AG08395 (cell line): ENCODE measurements around the gene RSPO3.
A peak's percentile ranks its signal among the peaks of the same experiment; 100 is the strongest.
"Not testable (repeated sequence)": the region's sequence is repeated elsewhere in the genome, so short reads cannot be mapped to it uniquely, and the experiment has no call there.

Source experiments
- DNase-seq: peaks from one replicate; pipeline ENCODE4 v3.0.0; 2012; ENCODE audit warnings: mixed read lengths, low spot score

RSPO3 gene

DNA sequence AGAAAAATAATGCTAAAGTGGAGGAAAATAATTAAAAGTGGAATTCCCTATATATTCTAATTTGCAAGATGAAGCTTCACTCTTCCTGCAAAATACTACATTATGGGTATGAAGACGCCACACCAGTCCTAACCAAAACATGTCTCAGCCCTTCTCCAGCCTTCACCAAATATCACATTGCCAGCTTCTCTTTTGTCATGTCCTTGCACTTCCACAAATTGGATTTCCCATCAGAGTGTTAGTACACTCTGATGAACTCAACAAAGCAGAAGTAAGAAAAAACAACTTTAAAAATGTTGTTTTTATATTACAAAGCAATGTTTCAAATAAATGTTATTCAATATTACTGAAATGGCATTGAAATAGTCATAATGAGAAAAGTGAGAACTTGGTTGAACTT is 85.8 kb downstream of the RSPO3 start:
- no peak for DNase-seq

DNA sequence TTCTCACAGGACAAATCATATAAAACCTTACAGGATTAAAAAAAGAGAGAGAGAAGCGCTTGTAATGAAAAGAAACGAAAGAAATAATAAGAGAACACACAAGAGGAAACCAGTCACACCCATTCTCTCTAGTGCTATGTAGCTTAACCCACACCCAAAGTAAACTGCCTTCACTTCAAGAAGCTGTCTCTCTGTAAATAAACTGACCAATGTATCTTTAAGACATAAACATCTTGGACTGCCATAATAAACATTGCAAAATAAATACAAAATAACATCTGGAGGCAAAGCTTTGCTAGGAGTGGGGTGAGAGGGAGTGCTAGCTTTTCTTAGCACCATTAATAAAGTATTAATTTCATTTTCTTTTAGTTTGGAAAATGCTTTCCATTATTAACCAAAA is 86.6 kb downstream of the RSPO3 start:
- DNase-seq: no peak

DNA sequence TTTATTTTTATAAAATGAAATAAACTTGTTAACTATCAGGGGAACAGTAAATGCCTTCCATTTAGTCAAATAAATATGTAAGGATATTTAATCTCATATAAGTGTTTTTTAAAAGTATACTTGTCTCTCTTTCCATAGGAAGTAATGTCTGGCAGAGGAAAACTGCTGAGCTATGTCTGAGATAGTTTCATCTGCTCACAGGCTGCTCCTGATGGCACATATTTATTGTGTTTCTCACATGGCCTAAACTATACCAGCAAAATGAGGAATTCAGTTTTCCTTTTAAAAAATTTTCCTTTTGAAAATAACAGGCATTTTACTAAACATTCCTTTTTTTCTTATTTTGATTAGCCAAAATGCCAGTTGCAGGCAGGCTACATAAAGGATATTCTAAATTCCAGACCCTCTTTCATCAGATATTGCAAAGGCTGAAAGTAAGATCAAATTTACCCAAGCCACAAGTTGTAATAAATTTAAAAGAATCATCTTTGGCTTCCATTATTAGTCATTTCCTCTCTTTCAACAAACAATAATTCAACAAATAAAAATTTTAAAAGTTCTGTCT is 88.1 kb downstream of the RSPO3 start:
- peak; percentile 12 for DNase-seq

- DNase-seq: peak; percentile 50
These were observed 89.2 kb downstream of the RSPO3 start for GRCh38 chr6:127207591-127208120.

DNA sequence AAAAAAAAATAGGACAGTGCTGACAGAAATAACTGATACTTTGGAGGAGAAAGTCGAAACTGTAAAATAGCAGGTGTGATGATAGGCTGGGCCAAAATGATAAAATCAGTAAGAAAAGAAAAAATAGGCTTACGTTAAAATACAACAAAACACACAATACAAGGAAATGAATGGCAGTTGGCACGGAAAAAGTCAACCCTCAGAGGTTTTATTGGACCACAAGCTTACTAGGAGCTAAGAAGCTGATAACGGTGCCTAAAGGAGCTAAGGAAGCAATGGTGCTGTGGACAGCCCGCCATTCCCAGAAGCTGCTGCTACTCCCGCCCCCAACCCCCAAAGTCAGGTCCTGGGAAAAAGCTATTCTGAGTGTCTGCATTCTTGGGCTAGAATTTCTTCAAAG is 92.3 kb downstream of the RSPO3 start:
- DNase-seq: no peak

DNA sequence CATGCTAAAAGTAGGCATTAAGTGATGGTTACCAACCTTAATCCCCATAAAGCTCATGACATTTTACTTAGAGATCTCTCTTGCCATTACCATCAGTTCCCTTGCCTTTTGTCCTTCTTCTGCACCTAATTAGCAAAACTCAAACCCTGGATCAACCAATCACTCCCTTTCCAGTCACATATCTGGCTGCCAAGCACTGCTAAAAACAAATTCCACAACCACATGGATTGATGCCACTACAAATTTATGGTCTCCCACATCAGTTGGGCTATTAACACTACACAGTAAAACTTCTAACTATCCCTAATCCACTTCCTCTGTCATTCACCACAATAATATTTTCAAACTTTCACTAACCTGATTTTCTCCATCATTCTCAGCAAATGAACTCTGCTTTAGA is 93.9 kb downstream of the RSPO3 start:
- DNase-seq: no peak

DNA sequence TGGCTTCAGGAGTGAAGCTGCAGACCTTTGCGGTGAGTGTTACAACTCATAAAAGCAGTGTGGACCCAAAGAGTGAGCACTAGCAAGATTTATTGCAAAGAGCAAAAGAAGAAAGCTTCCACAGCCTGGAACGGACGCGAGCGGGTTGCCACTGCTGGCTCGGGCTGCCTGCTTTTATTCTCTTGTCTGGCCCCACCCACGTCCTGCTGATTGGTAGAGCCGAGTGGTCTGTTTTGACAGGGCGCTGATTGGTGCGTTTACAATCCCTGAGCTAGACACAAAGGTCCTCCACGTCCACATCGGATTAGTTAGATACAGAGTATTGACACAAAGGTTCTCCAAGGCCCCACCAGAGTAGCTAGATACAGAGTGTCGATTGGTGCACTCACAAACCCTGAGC is 95.6 kb downstream of the RSPO3 start:
- DNase-seq: not testable (repeated sequence)

- DNase-seq: not testable (repeated sequence)
These were observed 96.1 kb downstream of the RSPO3 start for GRCh38 chr6:127214531-127214930.

GRCh38 chr6:127215931-127216330 is 97.5 kb downstream of the RSPO3 start:
- no peak for DNase-seq

DNA sequence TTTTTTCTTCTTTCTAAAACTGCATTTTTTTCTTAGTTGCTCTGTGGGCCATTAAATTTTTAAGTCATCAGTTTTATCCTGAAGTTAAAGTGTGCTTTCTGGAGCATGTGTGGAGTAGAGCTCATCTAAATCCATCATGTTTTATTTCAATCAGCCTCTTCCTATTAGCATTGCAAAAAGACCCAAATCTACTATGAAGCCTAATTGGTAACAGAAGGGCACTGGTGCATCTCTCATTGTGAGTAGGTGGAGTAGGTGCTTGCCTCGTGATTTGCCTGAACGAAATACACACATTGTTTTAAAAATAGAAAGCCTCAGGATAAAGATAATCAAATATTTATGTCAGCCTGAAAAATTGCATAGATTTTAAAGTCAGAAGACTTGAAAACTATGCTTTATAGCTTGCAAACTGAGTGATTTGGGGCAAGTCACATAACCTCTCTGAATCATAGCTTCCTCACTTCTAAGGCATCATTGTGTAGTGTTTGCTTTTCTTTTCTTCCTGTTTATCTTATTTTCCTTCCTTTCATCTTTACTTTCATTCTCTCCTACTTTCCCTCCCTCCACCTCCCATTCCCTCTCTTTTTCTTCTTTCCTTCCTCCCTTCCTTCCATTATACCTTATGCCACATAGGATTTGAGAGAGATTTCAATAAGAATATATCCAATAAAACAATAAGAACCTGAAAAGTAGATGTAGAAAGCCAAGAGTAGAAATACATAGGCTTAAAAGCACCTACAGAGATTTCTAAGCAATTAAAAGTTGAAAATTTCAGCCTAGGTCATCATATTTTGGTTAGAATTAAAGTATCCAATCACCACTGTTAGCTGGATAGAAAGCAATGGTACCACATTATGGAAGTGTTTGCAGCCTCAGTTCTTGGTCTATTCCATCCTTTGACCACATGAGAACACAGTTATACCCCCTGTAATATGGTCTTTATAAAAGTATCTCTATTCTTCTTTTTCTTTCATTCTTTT is 98.6 kb downstream of the RSPO3 start:
- no peak for DNase-seq

DNA sequence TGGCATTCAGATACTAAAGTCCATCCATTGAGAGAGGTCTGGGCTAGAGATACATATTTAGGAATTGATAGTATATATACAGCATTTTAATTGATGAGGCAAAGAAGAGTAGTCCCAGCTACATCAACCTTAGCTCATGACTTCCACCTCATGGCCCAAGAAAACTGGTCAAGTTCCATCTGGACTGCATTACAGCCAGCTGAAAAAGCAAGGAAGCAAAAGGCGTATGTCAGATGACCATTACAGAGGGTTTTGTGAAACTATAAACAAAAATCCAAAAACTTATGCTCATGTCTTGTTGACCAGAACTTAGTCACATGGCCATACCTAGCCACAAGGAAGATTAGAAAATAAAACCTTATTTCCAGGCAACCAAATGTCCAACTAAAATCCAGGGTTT is 101.4 kb downstream of the RSPO3 start:
- DNase-seq: peak; percentile 11

GRCh38 chr6:127221201-127221600 is 102.7 kb downstream of the RSPO3 start:
- DNase-seq: no peak

DNA sequence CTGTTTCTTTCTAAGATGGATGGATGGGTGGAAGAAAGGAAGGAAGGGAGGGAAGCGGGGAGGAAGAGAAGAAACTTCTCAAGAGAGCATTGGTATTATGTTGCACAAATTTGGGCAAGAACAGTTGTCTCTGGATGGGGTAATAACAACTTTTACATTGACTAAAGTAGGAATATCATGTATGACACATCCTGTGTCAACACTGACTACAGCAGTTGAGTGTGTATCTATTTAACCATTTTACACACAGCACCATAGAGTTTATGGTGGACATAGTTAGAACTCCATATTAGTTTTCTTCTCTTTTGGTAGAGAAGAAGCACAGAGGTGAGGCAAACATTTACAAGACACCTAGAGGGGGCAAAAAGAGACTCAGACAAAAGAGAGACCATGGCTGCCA is 103.9 kb downstream of the RSPO3 start:
- DNase-seq: no peak

DNA sequence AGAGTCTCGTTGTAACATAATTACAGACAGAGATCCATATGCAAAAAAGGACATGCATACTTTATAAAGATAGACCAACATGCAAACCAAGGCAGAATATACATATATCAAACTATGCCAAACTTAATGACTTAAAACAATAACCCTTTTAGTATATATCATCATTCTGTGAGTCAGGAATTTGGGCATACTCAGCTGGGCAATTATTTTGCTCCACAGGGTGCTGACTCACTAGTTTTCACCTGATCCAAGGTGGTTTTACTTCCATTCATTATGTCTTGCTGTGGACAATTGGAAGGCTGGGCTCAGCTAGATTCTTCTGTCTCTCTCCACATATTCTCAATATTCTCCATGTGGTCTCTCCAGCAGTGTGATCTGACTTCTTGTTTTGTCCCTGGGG is 107.0 kb downstream of the RSPO3 start:
- DNase-seq: no peak

DNA sequence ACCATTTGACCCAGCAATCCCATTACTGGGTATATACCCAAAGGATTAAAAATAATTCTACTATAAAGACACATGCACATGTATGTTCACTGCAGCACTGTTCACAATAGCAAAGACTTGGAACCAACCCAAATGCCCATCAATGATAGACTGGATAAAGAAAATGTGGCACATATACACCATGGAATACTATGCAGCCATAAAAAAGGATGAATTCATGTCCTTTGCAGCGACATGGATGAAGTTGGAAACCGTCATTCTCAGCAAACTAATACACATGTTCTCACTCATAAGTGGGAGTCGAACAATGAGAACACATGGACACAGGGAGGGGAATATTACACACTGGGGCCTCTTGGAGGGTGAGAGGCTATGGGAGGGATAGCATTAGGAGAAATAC is 115.3 kb downstream of the RSPO3 start:
- not testable (repeated sequence) for DNase-seq

GRCh38 chr6:127243501-127243900 is 125.0 kb downstream of the RSPO3 start:
- no peak for DNase-seq
